Ovary (tissue), 9 donors: Measurements from ENCODE around the gene GAS1. TPM values are rescaled to one million over a fixed set of nuclear protein-coding genes. Genes with fewer than 3 reads are reported as not detected.

ENCODE experiments used
- DNase-seq, 5 donors: peaks; one replicate each; pipeline ENCODE4 v3.0.0-alpha.2; 2019 to 2020
- H3K27ac ChIP-seq, 2 donors: fragments of 200-600 bp; one replicate each; pipeline versions ENCODE4 v1.5.1 to v1.8.0; 2019 to 2022
- H3K27me3 ChIP-seq: fragments of 200-600 bp; one replicate; pipeline ENCODE4 v1.8.0; 2022
- H3K36me3 ChIP-seq: fragments of 200-600 bp; sonication (generic); one replicate; pipeline ENCODE4 v1.5.1; 2019
- H3K4me1 ChIP-seq: one replicate; pipeline ENCODE4 v1.8.1; 2013; ENCODE audit warnings: mild to moderate bottlenecking, moderate library complexity; ENCODE audit not compliant: insufficient read depth
- H3K4me3 ChIP-seq: fragments of 200-600 bp; sonication (generic); one replicate; pipeline ENCODE4 v1.5.1; 2017
- H3K9me3 ChIP-seq, 2 donors: fragments of 200-600 bp in 1 of 2; sonication (generic) in 1 of 2; one replicate each; pipeline versions ENCODE4 v1.5.1 to v1.8.1; 2013 to 2019; ENCODE audit warnings: mild to moderate bottlenecking in 1 of 2, moderate library complexity in 1 of 2
- CTCF ChIP-seq, 3 donors: fragments of 450-650 bp in 2 of 3; fragments of 200-600 bp in 1 of 3; IDR thresholded peaks; one replicate each; pipeline versions ENCODE4 v1.5.1 to v1.8.0; 2016 to 2022; ENCODE audit warnings: antibody characterized with exemption in 3 of 3, mild to moderate bottlenecking in 1 of 3
- EP300 ChIP-seq: sonication (generic); formaldehyde crosslinking; IDR thresholded peaks from one replicate; pipeline ENCODE4 v1.6.1; 2017; ENCODE audit warnings: antibody characterized with exemption
- POLR2A ChIP-seq: fragments of 450-650 bp; IDR thresholded peaks from one replicate; pipeline ENCODE4 v1.6.1; 2017; ENCODE audit warnings: antibody characterized with exemption, mild to moderate bottlenecking, moderate library complexity
- WGBS, 3 donors: extraction: QIAGEN DNeasy Blood & Tissue Kit in 1 of 3; methylation state at CpG; one replicate each; pipeline versions ENCODE4 v1.1.5 to v1.1.7; 2013 to 2017; 5-methylcytosine and 5-hydroxymethylcytosine counted together
- intact Hi-C, 4 donors: fragments of 100-400 bp; cut with DNase I; formaldehyde crosslinking; loops; one replicate each; pipeline versions ENCODE4 v1.11.0 to v1.15.1; 2022 to 2023
- polyA plus RNA-seq, 2 donors: library from polyadenylated mRNA; stranded (reverse); fragments of 200-250 nt in 1 of 2; fragments of 350-450 nt in 1 of 2; fragmentation: Illumina TruSeq in 1 of 2; extraction: RNeasy Lipid Tissue Mini Kit (QIAGEN cat#74804) in 1 of 2; gene quantifications; one replicate each; pipeline ENCODE4 v1.2.3, GENCODE V29; 2013 to 2014
- total RNA-seq, 7 donors: library from RNA; depleted of rRNA in 2 of 7; stranded (reverse); fragments of >200 nt in 2 of 7; fragmentation: NEBNext Ultra II Directional in 3 of 7; extraction: Animal tissue kit (Norgen Biotek cat#: 25700) in 3 of 7; gene quantifications; one replicate each; pipeline versions ENCODE4 v1.1.0 to v1.2.4, GENCODE V29; 2016 to 2023
- donor health status: DM: no; HTN: no; CAD: no; lungs with moderate emphysema.
- donor health status: DM: no; HTN: no; CAD: no.
- donor health status: Bipolar disorder and iron deficiency.
- donor health status: DM: yes; HTN: yes; CAD: no.
- donor health status: DM: no; HTN: no; CAD: no.
- donor health status: DM: yes; HTN: yes; CAD: no.

Gene GAS1
- total and polyA plus RNA-seq, 9 donors = 30.9 to 251 (median 79.6) TPM

GRCh38 chr9:86908261-86908660 lies 39.0 kb downstream of the GAS1 start:
- intact Hi-C loops = no loop called here
- Histone ChIP-seq H3K4me1 (peaks cover 3% of the 10 kb centered on the region), H3K4me3 (no peak overlapping the region), H3K27ac (no peak overlapping the region), H3K27me3 (peaks cover 3% of the 10 kb centered on the region), H3K36me3 (no peaks in the 10 kb centered on the region), H3K9me3 (no peaks in the 10 kb centered on the region)
- no peak for DNase-seq
- no peak for TF ChIP-seq CTCF (IDR thresholded peaks at IDR 0.05)
- no peak for TF ChIP-seq EP300
- no peak for TF ChIP-seq POLR2A
- WGBS, 3 donors = 87 to 95% (median 91%) methylated on average over 3 of the region's 3 CpGs

GRCh38 chr9:86907346-86907745 lies 40.0 kb downstream of the GAS1 start:
- no peak for DNase-seq
- TF ChIP-seq CTCF (IDR thresholded peaks at IDR 0.05) = no peak
- TF ChIP-seq EP300 = no peak
- no peak for TF ChIP-seq POLR2A
- 62 to 71% (median 65%) methylated on average over 1 of the region's 1 CpG for WGBS, 3 donors
- Histone ChIP-seq H3K4me3 (no peak overlapping the region), H3K4me1 (peaks cover 4% of the 10 kb centered on the region), H3K27ac (no peak overlapping the region), H3K27me3 (no peaks in the 10 kb centered on the region), H3K36me3 (no peaks in the 10 kb centered on the region), H3K9me3 (no peaks in the 10 kb centered on the region)
- intact Hi-C loops = no loop called here

- Histone ChIP-seq H3K27ac (no peak overlapping the region), H3K4me3 (no peak overlapping the region), H3K27me3 (no peaks in the 10 kb centered on the region), H3K4me1 (peaks cover 4% of the 10 kb centered on the region), H3K36me3 (no peaks in the 10 kb centered on the region), H3K9me3 (no peaks in the 10 kb centered on the region)
- intact Hi-C loops = no loop called here
- TF ChIP-seq CTCF (IDR thresholded peaks at IDR 0.05) (no peak), EP300 (no peak), POLR2A (no peak)
- 26 to 36% (median 26%) methylated on average over 2 of the region's 2 CpGs for WGBS, 3 donors
- DNase-seq = no peak
Measured at GRCh38 chr9:86903734-86904085, 43.6 kb downstream of the GAS1 start.

GRCh38 chr9:86902991-86903733 lies 44.1 kb downstream of the GAS1 start:
- Histone ChIP-seq H3K4me1 (peaks cover 4% of the 10 kb centered on the region), H3K27me3 (no peaks in the 10 kb centered on the region), H3K4me3 (peak overlapping the region; percentile 12), H3K36me3 (no peaks in the 10 kb centered on the region), H3K9me3 (no peaks in the 10 kb centered on the region), H3K27ac (no peak overlapping the region)
- 3 to 9% (median 8%) methylated on average over 19 of the region's 19 CpGs for WGBS, 3 donors
- TF ChIP-seq EP300 (no peak), CTCF (IDR thresholded peaks at IDR 0.05) (no peak)
- intact Hi-C loops = no loop called here
- DNase-seq = peak in 4 of 5 donors; percentile 31 to 41 (median 36)
